Measurements from ENCODE around the gene ENTHD1.
"Not testable (repeated sequence)": the region's sequence is repeated elsewhere in the genome, so short reads cannot be mapped to it uniquely, and the experiment has no call there.

The ENTHD1 gene

GRCh38 chr22:39859903-39860588, 33.5 kb downstream of the ENTHD1 start:
- Mint-ChIP-seq H3K27me3 (no peaks in the 10 kb centered on the region), H3K4me1 (peaks cover 20% of the 10 kb centered on the region), H3K9me3 (no peaks in the 10 kb centered on the region), H3K4me3 (peak overlapping the region; percentile 1), H3K36me3 (ENCODE audit: low read depth) (no peaks in the 10 kb centered on the region), H3K27ac (no peak overlapping the region)
- DNase-seq (no peak), ATAC-seq (peak; percentile 28)

- H3K9me3 Mint-ChIP-seq, result no peaks in the 10 kb centered on the region
- no peaks in the 10 kb centered on the region for H3K36me3 Mint-ChIP-seq (ENCODE audit: low read depth)
- no peak overlapping the region for H3K4me3 Mint-ChIP-seq
- no peak for ATAC-seq
- H3K27me3 Mint-ChIP-seq, result no peaks in the 10 kb centered on the region
- peaks cover 20% of the 10 kb centered on the region for H3K4me1 Mint-ChIP-seq
- no peak overlapping the region for H3K27ac Mint-ChIP-seq
- DNase-seq, result no peak
Measured at GRCh38 chr22:39856588-39856987, 37.0 kb downstream of the ENTHD1 start.

- DNase-seq (no peak), ATAC-seq (no peak)
- no peaks in the 10 kb centered on the region for H3K9me3 Mint-ChIP-seq
- no peaks in the 10 kb centered on the region for H3K27me3 Mint-ChIP-seq
- no peak overlapping the region for H3K4me3 Mint-ChIP-seq
- H3K4me1 Mint-ChIP-seq, result no peaks in the 10 kb centered on the region
- no peaks in the 10 kb centered on the region for H3K36me3 Mint-ChIP-seq (ENCODE audit: low read depth)
- H3K27ac Mint-ChIP-seq, result no peak overlapping the region
Measured at GRCh38 chr22:39852799-39853198, 40.8 kb downstream of the ENTHD1 start.

- Mint-ChIP-seq H3K27me3 (no peaks in the 10 kb centered on the region), H3K27ac (no peak overlapping the region), H3K4me3 (no peak overlapping the region), H3K9me3 (no peaks in the 10 kb centered on the region), H3K36me3 (ENCODE audit: low read depth) (no peaks in the 10 kb centered on the region), H3K4me1 (no peaks in the 10 kb centered on the region)
- ATAC-seq (no peak), DNase-seq (no peak)
Measured at GRCh38 chr22:39851606-39852315, 41.8 kb downstream of the ENTHD1 start.

- Mint-ChIP-seq H3K36me3 (ENCODE audit: low read depth) (no peaks in the 10 kb centered on the region), H3K9me3 (no peaks in the 10 kb centered on the region)
Measured at GRCh38 chr22:39847477-39847876, 46.1 kb downstream of the ENTHD1 start.

GRCh38 chr22:39846539-39846938, 47.0 kb downstream of the ENTHD1 start:
- H3K27ac Mint-ChIP-seq; H3K9me3 Mint-ChIP-seq; DNase-seq; H3K27me3 Mint-ChIP-seq; H3K4me3 Mint-ChIP-seq; ATAC-seq; H3K36me3 Mint-ChIP-seq (ENCODE audit: low read depth): not testable (repeated sequence)
- H3K4me1 Mint-ChIP-seq, result peaks cover 12% of the 10 kb centered on the region

More at GRCh38 chr22:39847477-39847876, 46.1 kb downstream of the ENTHD1 start:
- DNase-seq (no peak), ATAC-seq (no peak)
- Mint-ChIP-seq H3K27ac (no peak overlapping the region), H3K4me1 (peaks cover 12% of the 10 kb centered on the region), H3K27me3 (no peaks in the 10 kb centered on the region), H3K4me3 (no peak overlapping the region)

- H3K4me3 Mint-ChIP-seq, result no peak overlapping the region
- H3K36me3 Mint-ChIP-seq (ENCODE audit: low read depth), result no peaks in the 10 kb centered on the region
- H3K27me3 Mint-ChIP-seq, result no peaks in the 10 kb centered on the region
- no peaks in the 10 kb centered on the region for H3K9me3 Mint-ChIP-seq
- no peak for ATAC-seq
- DNase-seq, result no peak
- no peak overlapping the region for H3K27ac Mint-ChIP-seq
- H3K4me1 Mint-ChIP-seq, result peaks cover 17% of the 10 kb centered on the region
Measured at GRCh38 chr22:39845529-39845928, 48.0 kb downstream of the ENTHD1 start.

GRCh38 chr22:39839917-39840510, 53.5 kb downstream of the ENTHD1 start:
- peak; percentile 31 for DNase-seq
- peak overlapping the region; percentile 71 for H3K27ac Mint-ChIP-seq
- H3K36me3 Mint-ChIP-seq (ENCODE audit: low read depth), result no peaks in the 10 kb centered on the region
- peaks cover 32% of the 10 kb centered on the region for H3K4me1 Mint-ChIP-seq
- H3K4me3 Mint-ChIP-seq, result peak overlapping the region; percentile 29
- no peaks in the 10 kb centered on the region for H3K9me3 Mint-ChIP-seq
- no peaks in the 10 kb centered on the region for H3K27me3 Mint-ChIP-seq
- peak; percentile 100 for ATAC-seq

GRCh38 chr22:39839204-39839603, 54.4 kb downstream of the ENTHD1 start:
- ATAC-seq, result no peak
- peak overlapping the region; percentile 9 for H3K27ac Mint-ChIP-seq
- H3K36me3 Mint-ChIP-seq (ENCODE audit: low read depth), result no peaks in the 10 kb centered on the region
- H3K4me3 Mint-ChIP-seq, result peak overlapping the region; percentile 29
- peaks cover 27% of the 10 kb centered on the region for H3K4me1 Mint-ChIP-seq
- no peaks in the 10 kb centered on the region for H3K9me3 Mint-ChIP-seq
- no peak for DNase-seq
- no peaks in the 10 kb centered on the region for H3K27me3 Mint-ChIP-seq

- no peak for DNase-seq
- ATAC-seq, result no peak
- Mint-ChIP-seq H3K27me3 (no peaks in the 10 kb centered on the region), H3K9me3 (no peaks in the 10 kb centered on the region), H3K27ac (no peak overlapping the region), H3K4me3 (no peak overlapping the region), H3K36me3 (ENCODE audit: low read depth) (no peaks in the 10 kb centered on the region), H3K4me1 (peaks cover 12% of the 10 kb centered on the region)
Measured at GRCh38 chr22:39833610-39834009, 60.0 kb downstream of the ENTHD1 start.

GRCh38 chr22:39833093-39833492, 60.5 kb downstream of the ENTHD1 start:
- H3K27me3 Mint-ChIP-seq, result no peaks in the 10 kb centered on the region
- no peaks in the 10 kb centered on the region for H3K36me3 Mint-ChIP-seq (ENCODE audit: low read depth)
- no peak overlapping the region for H3K27ac Mint-ChIP-seq
- ATAC-seq, result no peak
- no peaks in the 10 kb centered on the region for H3K9me3 Mint-ChIP-seq
- peaks cover 12% of the 10 kb centered on the region for H3K4me1 Mint-ChIP-seq
- no peak overlapping the region for H3K4me3 Mint-ChIP-seq
- no peak for DNase-seq

GRCh38 chr22:39832627-39833074, 60.9 kb downstream of the ENTHD1 start:
- H3K27me3 Mint-ChIP-seq, result no peaks in the 10 kb centered on the region
- no peaks in the 10 kb centered on the region for H3K36me3 Mint-ChIP-seq (ENCODE audit: low read depth)
- H3K4me3 Mint-ChIP-seq, result no peak overlapping the region
- H3K27ac Mint-ChIP-seq, result no peak overlapping the region
- H3K9me3 Mint-ChIP-seq, result no peaks in the 10 kb centered on the region
- ATAC-seq, result no peak
- no peak for DNase-seq
- peaks cover 12% of the 10 kb centered on the region for H3K4me1 Mint-ChIP-seq

- Mint-ChIP-seq H3K27ac (no peak overlapping the region), H3K9me3 (no peaks in the 10 kb centered on the region), H3K27me3 (no peaks in the 10 kb centered on the region), H3K36me3 (ENCODE audit: low read depth) (no peaks in the 10 kb centered on the region), H3K4me3 (no peak overlapping the region), H3K4me1 (peaks cover 12% of the 10 kb centered on the region)
- DNase-seq, result no peak
- peak; percentile 24 for ATAC-seq
Measured at GRCh38 chr22:39825661-39826102, 67.9 kb downstream of the ENTHD1 start.

- no peak for DNase-seq
- Mint-ChIP-seq H3K4me3 (no peak overlapping the region), H3K4me1 (peaks cover 16% of the 10 kb centered on the region), H3K9me3 (no peaks in the 10 kb centered on the region), H3K36me3 (ENCODE audit: low read depth) (no peaks in the 10 kb centered on the region), H3K27me3 (no peaks in the 10 kb centered on the region), H3K27ac (no peak overlapping the region)
- no peak for ATAC-seq
Measured at GRCh38 chr22:39821008-39821407, 72.6 kb downstream of the ENTHD1 start.

- H3K27ac Mint-ChIP-seq, result no peak overlapping the region
- DNase-seq (no peak), ATAC-seq (no peak)
- no peak overlapping the region for H3K4me3 Mint-ChIP-seq
- H3K4me1 Mint-ChIP-seq, result peaks cover 12% of the 10 kb centered on the region
- H3K9me3 Mint-ChIP-seq, result no peaks in the 10 kb centered on the region
- H3K36me3 Mint-ChIP-seq (ENCODE audit: low read depth), result no peaks in the 10 kb centered on the region
- H3K27me3 Mint-ChIP-seq, result no peaks in the 10 kb centered on the region
Measured at GRCh38 chr22:39820256-39820655, 73.3 kb downstream of the ENTHD1 start.
